Activated CD4-positive, alpha-beta T cell treated with anti-CD3 and anti-CD28 coated beads, Interleukin-2, amount 10 ng/mL, durations not matched to agents 24 days and 14 days (primary cell): ENCODE measurements around the gene MLH3. TPM values are rescaled to one million over a fixed set of nuclear protein-coding genes. Genes with fewer than 3 reads are reported as not detected.
A peak's percentile ranks its signal among the peaks of the same experiment; 100 is the strongest.

Experiments used
- DNase-seq: peaks from one replicate; pipeline ENCODE4 v3.0.0; 2022
- H3K27ac Mint-ChIP-seq: one replicate; pipeline ENCODE4 v1.8.0; 2022; ENCODE audit warnings: mild to moderate bottlenecking, mixed read lengths
- H3K27me3 Mint-ChIP-seq: one replicate; pipeline ENCODE4 v1.8.0; 2022; ENCODE audit warnings: mixed read lengths
- H3K36me3 Mint-ChIP-seq: one replicate; pipeline ENCODE4 v1.8.0; 2022; ENCODE audit warnings: low read depth, mild to moderate bottlenecking, mixed read lengths
- H3K4me1 Mint-ChIP-seq: one replicate; pipeline ENCODE4 v1.8.0; 2021; ENCODE audit warnings: mixed read lengths
- H3K4me3 Mint-ChIP-seq: one replicate; pipeline ENCODE4 v1.8.0; 2022; ENCODE audit warnings: mild to moderate bottlenecking, moderate library complexity, mixed read lengths
- H3K9me3 Mint-ChIP-seq: one replicate; pipeline ENCODE4 v1.8.0; 2021; ENCODE audit warnings: mixed read lengths
- intact Hi-C: fragments of 100-400 bp; cut with micrococcal nuclease; formaldehyde crosslinking; loops from one replicate; pipeline ENCODE4 v1.15.1; 2023
- total RNA-seq: library from RNA; stranded (reverse); gene quantifications from 2 replicates; pipeline ENCODE4 v1.2.3, GENCODE V29; 2022

The MLH3 gene
- total RNA-seq, 1 donor from 2014 or later: 28.3 TPM

DNA sequence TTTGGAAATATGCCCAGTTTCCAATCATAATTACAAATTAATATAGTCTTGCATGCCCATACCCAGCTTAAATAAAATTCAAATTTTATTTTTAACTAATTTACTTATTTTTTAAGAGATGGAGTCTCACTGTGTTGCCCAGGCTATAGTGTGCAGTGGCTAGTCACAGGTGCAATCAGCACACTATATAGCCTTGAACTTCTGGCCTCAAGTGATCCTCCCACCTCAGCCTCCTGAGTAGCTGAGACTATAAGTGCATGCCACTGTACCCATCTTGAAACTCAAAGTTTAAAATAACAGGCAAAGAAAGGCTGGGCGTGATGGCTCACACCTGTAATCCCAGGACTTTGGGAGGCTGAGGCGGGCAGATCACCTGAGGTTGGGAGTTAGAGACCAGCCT is 10.3 kb downstream of the MLH3 start:
- Mint-ChIP-seq H3K27ac (no peak overlapping the region), H3K36me3 (peaks cover 40% of the 10 kb centered on the region), H3K4me1 (peaks cover 14% of the 10 kb centered on the region), H3K27me3 (no peaks in the 10 kb centered on the region), H3K9me3 (no peaks in the 10 kb centered on the region), H3K4me3 (no peak overlapping the region)
- intact Hi-C loops: no loop called here
- no peak for DNase-seq

DNA sequence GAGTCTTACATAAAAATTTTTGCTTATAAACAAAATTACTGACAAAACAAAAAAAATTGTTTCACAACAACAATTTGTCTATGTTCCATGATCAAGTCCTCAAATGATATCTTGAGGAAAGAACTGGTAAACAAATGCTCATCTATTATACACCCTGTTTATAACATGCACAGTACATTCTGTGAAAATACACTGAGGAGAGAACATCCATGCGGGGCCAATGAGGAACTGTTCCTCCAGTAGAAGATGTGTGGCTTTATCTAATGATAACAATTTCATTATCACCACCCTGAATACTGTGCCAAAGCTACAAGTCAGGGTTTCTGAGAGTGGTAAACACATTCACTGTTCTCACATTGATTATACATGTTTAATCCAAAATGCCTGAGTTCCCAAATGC is 10.8 kb downstream of the MLH3 start:
- H3K27ac Mint-ChIP-seq: no peak overlapping the region
- intact Hi-C loops: no loop called here
- H3K4me1 Mint-ChIP-seq: peaks cover 11% of the 10 kb centered on the region
- no peaks in the 10 kb centered on the region for H3K9me3 Mint-ChIP-seq
- H3K27me3 Mint-ChIP-seq: no peaks in the 10 kb centered on the region
- no peak for DNase-seq
- no peak overlapping the region for H3K4me3 Mint-ChIP-seq
- H3K36me3 Mint-ChIP-seq: peaks cover 44% of the 10 kb centered on the region

DNA sequence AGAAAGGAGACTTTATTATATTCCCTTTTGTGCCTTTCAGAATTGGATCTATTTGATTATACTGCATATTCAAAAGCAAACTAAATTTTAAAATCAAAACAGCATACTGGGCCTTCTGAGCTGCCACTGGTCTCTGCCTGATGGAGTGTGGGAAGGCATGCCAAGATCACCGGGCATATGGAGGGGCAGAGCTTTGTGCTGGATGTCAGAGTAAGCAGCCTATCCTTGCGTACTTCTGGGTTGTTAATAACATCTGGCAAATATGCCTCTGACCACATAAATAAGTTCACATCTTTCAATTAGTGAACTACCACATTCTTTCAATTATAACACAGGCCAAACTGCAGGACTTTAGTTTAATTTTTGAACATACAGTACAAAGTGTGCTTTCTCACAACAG is 18.3 kb downstream of the MLH3 start:
- Mint-ChIP-seq H3K36me3 (peaks cover 47% of the 10 kb centered on the region), H3K27ac (no peak overlapping the region), H3K4me1 (no peaks in the 10 kb centered on the region), H3K4me3 (no peak overlapping the region), H3K27me3 (no peaks in the 10 kb centered on the region), H3K9me3 (no peaks in the 10 kb centered on the region)
- intact Hi-C loops: no loop called here
- no peak for DNase-seq

DNA sequence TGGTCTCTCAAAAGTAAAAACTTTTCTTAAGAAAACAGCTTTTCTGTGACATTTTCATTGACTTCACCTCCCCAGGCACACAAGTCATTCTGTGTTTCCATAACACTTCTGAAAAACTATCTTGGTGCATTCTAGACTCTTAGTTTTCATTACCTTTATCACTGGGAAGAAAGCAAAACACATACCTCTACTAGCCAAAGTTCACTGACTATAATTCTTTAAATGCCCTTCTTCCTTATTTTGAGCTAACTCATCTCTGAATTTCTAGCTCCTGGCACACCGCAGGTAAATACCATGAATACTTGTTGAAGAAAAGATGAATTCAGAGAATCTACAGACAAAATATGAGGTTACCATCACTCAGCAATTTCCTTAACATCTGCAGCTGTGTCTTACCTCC is 21.1 kb downstream of the MLH3 start:
- Mint-ChIP-seq H3K27ac (no peak overlapping the region), H3K4me1 (no peaks in the 10 kb centered on the region), H3K36me3 (peaks cover 32% of the 10 kb centered on the region), H3K4me3 (no peak overlapping the region), H3K9me3 (no peaks in the 10 kb centered on the region), H3K27me3 (no peaks in the 10 kb centered on the region)
- intact Hi-C loops: no loop called here
- no peak for DNase-seq

DNA sequence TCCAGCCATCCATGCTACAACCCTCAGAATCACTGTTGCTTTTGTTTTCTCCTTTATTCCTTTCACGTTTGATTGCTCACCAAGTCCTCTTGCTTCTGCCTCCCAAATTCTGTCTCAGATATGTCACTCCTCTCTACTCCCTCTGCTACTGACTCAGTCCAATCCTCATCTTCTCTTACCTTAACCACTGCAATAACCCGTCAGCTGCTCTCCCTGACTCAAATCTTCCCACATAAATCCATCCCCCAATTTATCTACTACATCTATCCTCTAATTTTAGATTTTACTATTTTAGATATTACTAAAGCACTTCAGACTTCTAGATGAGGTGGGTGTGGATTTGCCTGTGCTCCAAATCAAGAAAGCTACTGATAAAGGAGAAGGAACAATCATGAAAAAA is 25.4 kb downstream of the MLH3 start:
- H3K9me3 Mint-ChIP-seq: no peaks in the 10 kb centered on the region
- no peak overlapping the region for H3K27ac Mint-ChIP-seq
- DNase-seq: no peak
- H3K4me3 Mint-ChIP-seq: no peak overlapping the region
- no peaks in the 10 kb centered on the region for H3K27me3 Mint-ChIP-seq
- H3K4me1 Mint-ChIP-seq: no peaks in the 10 kb centered on the region
- peaks cover 36% of the 10 kb centered on the region for H3K36me3 Mint-ChIP-seq
- intact Hi-C loops: no loop called here

DNA sequence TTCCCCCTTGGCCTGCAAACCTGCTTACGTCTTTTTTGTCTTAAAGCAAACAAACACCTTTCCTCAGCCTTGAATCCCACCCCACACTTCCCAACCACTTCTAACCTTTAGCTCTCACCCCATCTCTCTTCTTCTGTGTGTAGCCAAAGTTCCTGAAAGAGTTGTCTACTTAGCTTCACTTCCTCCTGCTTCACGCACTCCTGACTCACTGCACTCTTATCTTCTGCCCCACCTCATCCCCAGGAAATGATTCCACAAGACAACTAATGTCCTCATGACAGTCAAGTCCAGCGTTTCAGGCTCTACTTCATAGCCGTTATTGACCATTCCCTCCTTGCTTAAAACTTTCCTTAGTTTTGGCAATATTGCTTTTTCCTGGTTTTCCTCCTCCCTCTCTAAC is 26.2 kb downstream of the MLH3 start:
- no peaks in the 10 kb centered on the region for H3K9me3 Mint-ChIP-seq
- peaks cover 32% of the 10 kb centered on the region for H3K36me3 Mint-ChIP-seq
- intact Hi-C loops: no loop called here
- H3K4me3 Mint-ChIP-seq: no peak overlapping the region
- H3K27me3 Mint-ChIP-seq: no peaks in the 10 kb centered on the region
- no peaks in the 10 kb centered on the region for H3K4me1 Mint-ChIP-seq
- H3K27ac Mint-ChIP-seq: no peak overlapping the region
- no peak for DNase-seq

DNA sequence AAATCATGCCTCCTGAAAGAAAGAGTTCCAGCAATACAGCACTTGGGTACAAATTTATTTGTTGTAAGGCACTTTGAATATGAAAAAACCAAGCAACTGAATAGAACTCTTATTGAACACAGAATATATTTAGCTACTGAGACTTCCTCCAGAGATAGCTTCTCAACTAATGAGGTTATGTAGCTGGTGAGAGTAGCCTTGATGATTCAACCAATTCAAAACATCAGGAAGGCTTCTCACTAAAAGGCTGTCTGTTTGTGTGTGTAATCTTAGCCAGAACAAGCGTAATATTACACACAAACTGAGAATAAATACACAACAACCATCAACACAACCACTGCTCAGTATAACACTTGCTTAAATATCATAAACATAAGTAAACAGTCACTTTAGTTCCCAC is 28.2 kb downstream of the MLH3 start:
- Mint-ChIP-seq H3K36me3 (peaks cover 38% of the 10 kb centered on the region), H3K27ac (no peak overlapping the region), H3K4me3 (no peak overlapping the region), H3K4me1 (no peaks in the 10 kb centered on the region), H3K9me3 (no peaks in the 10 kb centered on the region), H3K27me3 (no peaks in the 10 kb centered on the region)
- intact Hi-C loops: no loop called here
- DNase-seq: no peak

DNA sequence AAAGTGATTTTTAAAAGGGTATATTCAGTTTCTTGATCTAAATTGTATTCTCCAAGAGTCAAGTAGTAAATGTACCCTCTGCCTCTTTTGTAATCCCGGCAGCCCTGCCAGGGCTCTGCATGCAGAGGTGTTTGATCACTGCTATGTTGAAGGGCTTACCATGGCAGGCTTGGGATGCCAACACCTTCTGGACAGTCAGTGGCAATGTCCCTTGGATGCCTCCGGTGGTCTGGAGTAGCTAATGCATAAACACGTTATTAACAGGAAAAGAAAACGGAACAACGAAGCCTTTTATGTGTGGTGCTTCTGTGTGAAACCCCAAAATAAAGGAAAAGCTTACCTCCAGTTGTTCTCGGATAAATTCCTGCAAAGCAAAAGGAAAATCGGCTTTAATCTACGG is 28.6 kb downstream of the MLH3 start:
- H3K4me1 Mint-ChIP-seq: no peaks in the 10 kb centered on the region
- no peak overlapping the region for H3K4me3 Mint-ChIP-seq
- no peak overlapping the region for H3K27ac Mint-ChIP-seq
- DNase-seq: no peak
- no peaks in the 10 kb centered on the region for H3K27me3 Mint-ChIP-seq
- H3K9me3 Mint-ChIP-seq: no peaks in the 10 kb centered on the region
- H3K36me3 Mint-ChIP-seq: peaks cover 38% of the 10 kb centered on the region
- intact Hi-C loops: no loop called here

DNA sequence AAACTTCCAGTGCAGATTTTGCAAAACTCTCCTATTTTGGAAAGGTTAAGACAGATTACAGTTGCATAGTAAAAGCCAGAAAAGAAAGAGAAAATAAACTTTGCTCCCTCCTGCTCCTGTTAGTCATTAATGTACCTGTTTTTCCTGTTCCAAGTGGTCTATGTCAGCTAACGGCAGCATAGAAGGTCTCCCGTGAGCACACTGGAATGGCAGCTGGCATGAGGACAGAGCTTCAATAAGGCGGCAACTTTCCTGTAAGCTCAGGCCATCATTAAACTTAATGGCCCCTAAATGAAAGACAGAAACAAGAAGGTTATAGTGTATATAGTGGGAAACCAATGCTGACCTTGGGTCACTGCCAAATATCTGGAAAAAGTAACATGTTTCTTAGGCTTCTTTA is 32.6 kb downstream of the MLH3 start:
- Mint-ChIP-seq H3K27me3 (no peaks in the 10 kb centered on the region), H3K36me3 (peaks cover 59% of the 10 kb centered on the region), H3K27ac (no peak overlapping the region), H3K4me1 (no peaks in the 10 kb centered on the region), H3K4me3 (no peak overlapping the region), H3K9me3 (no peaks in the 10 kb centered on the region)
- intact Hi-C loops: no loop called here
- DNase-seq: no peak

DNA sequence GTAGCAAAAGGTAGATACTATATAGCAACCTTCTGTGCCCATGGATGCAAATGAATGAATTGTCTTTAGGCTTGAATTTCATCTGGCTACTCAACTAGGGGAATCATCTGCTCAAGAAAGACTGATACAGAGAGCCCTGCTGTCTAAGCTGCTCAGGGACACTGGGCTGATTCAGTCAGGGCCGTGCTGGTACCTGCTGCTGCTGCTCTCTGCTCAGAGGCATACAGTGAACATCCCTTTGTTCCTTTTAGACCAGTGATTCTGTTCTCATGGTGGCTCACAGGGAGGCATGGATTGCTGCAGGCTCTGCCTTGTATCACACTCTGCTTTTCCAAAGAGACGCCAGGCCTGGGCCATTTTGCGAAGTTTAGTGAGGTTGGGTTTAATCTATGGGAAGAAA is 34.5 kb downstream of the MLH3 start:
- no peak overlapping the region for H3K27ac Mint-ChIP-seq
- intact Hi-C loops: no loop called here
- DNase-seq: no peak
- H3K9me3 Mint-ChIP-seq: no peaks in the 10 kb centered on the region
- H3K4me1 Mint-ChIP-seq: peaks cover 2% of the 10 kb centered on the region
- H3K4me3 Mint-ChIP-seq: no peak overlapping the region
- H3K36me3 Mint-ChIP-seq: peaks cover 61% of the 10 kb centered on the region
- H3K27me3 Mint-ChIP-seq: no peaks in the 10 kb centered on the region

DNA sequence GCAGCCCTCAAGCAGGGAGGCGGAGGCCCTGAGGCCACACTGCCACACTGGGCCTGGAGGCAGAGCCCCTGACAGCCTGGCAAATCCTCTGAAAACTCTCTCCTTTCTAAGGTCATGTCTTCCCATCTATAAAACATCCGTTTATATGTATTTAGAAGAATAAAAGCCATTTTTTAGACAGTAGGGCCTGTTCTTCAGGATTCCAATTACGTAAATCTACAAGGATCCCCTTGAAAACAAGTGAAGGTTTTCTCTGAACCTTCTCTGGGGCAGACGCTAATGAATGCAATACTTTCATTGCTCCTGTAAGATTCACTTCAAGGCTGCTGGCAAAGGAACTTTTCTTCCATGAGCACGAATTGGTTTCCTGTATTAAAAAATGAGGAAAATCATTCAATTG is 35.8 kb downstream of the MLH3 start:
- Mint-ChIP-seq H3K27me3 (no peaks in the 10 kb centered on the region), H3K27ac (no peak overlapping the region), H3K4me1 (peaks cover 10% of the 10 kb centered on the region), H3K9me3 (no peaks in the 10 kb centered on the region), H3K36me3 (peaks cover 62% of the 10 kb centered on the region), H3K4me3 (no peak overlapping the region)
- no peak for DNase-seq
- intact Hi-C loops: no loop called here

DNA sequence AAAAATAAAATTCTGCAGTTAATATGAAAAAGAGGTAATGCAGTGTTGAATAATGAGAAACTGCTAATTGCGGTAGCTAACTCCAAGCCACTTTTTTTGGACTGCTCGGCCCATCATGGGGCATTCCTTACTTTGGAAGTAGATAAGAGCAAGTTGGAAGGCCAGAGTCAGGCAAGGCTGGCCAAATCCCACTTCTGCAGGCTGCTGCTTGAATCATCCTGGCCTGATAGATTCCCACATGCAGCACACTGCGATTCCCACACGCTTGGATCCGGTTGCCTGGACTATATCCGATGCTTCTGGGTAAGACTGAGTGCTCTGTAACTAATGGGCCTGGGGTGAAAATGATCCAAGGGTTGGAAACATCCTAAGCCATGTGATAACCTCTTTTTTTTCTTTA is 38.0 kb downstream of the MLH3 start:
- no peak overlapping the region for H3K27ac Mint-ChIP-seq
- no peaks in the 10 kb centered on the region for H3K9me3 Mint-ChIP-seq
- intact Hi-C loops: loop anchor here (5.0 kb wide), 1 partner anchor 34 kb away; no protein-coding TSS in a partner anchor
- no peaks in the 10 kb centered on the region for H3K27me3 Mint-ChIP-seq
- peaks cover 69% of the 10 kb centered on the region for H3K36me3 Mint-ChIP-seq
- no peak overlapping the region for H3K4me3 Mint-ChIP-seq
- peaks cover 10% of the 10 kb centered on the region for H3K4me1 Mint-ChIP-seq
- no peak for DNase-seq

DNA sequence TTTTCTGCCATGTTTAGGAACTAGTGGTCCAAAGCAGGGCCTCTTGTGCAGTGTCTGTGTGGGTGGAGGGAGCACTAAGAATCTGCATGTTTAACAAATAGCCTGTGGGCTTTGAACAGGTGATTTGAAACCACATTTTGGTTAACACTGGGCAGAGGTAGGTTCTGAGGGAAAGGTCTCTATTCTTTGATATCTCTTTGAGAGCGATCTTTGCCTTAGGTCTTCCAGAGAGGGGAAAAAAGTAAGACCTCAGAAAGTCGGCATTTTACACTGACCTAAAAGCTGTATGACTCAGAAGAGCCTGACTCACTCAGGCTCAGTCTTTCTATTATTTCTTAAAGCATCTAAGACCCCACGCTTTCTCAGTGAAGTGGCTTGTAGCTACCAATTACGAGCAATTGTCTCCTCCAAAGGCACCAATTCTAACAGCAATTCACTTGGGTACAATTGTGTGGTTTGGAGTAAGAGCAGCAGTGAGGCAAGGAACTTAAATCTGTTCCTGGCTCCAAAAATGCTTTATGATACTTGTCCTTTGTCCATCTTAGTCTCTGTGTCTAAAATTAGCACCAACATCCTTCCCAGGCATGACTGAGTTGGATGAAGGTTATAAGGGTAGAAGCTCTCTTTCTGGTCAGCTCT is 39.8 kb downstream of the MLH3 start:
- Mint-ChIP-seq H3K4me3 (no peak overlapping the region), H3K36me3 (peaks cover 74% of the 10 kb centered on the region), H3K4me1 (peaks cover 14% of the 10 kb centered on the region), H3K9me3 (no peaks in the 10 kb centered on the region), H3K27me3 (no peaks in the 10 kb centered on the region), H3K27ac (peak overlapping the region; percentile 74)
- intact Hi-C loops: loop anchor here (1.0 to 5.0 kb wide), 2 partner anchors 9 to 36 kb away; partner anchors contain the start of gene EIF2B2
- DNase-seq: no peak

DNA sequence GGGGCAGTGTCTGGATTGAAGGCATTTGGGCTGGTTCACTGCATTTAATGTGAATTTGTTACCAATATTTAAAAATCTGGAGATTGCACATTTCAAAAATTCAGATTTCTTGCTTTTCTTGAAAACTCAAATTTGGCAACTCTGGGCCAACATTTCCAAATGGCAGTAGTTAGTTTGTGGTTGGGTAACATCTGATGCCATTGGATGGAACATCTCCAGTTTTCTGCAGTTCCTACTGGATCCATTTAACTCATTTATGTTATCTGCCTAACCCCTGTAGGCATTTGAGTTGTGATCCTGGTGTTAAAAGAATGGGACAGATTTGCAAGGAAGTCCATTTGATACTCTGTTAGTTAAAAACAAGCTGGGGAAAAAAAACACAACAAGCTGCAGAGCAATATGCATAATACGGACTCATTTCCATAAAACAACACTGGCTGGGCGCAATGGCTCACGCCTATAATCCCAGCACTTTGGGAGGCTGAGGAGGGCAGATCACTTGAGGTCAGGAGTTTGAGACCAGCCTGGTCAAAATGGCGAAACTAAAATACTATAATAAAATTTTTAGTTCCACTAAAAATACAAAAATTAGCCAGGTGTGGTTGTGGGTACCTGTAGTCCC is 40.7 kb downstream of the MLH3 start:
- H3K4me1 Mint-ChIP-seq: peaks cover 17% of the 10 kb centered on the region
- intact Hi-C loops: loop anchor here (1.0 to 5.0 kb wide), 2 partner anchors 8 to 37 kb away; partner anchors contain the start of gene EIF2B2
- no peaks in the 10 kb centered on the region for H3K27me3 Mint-ChIP-seq
- no peak overlapping the region for H3K27ac Mint-ChIP-seq
- DNase-seq: no peak
- no peaks in the 10 kb centered on the region for H3K9me3 Mint-ChIP-seq
- H3K36me3 Mint-ChIP-seq: peaks cover 75% of the 10 kb centered on the region
- no peak overlapping the region for H3K4me3 Mint-ChIP-seq

DNA sequence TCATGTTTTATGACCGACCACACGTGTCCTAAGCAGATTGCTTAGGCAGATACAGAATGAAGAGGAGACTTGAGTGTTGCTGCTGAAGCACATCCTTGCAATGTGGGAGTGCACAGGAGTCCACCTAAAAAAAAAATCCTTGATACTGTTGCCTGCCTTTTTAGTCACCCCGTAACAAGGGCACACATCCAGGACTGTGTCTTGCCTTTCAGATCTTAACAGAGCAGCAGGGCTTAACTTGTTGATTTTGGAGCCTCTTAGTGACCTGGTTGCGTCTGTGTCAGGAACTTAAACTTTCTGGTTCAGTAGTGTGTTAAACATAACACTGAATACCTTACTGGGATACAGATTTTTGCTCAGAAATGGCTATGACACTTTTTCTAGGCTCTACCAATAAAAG is 42.1 kb downstream of the MLH3 start:
- DNase-seq: no peak

More for the DNA sequence above, 42.1 kb downstream of the MLH3 start:
- intact Hi-C loops: no loop called here
- Mint-ChIP-seq H3K4me1 (peaks cover 29% of the 10 kb centered on the region), H3K27ac (no peak overlapping the region), H3K4me3 (no peak overlapping the region), H3K36me3 (peaks cover 82% of the 10 kb centered on the region), H3K9me3 (no peaks in the 10 kb centered on the region), H3K27me3 (no peaks in the 10 kb centered on the region)
